ENCODE measurements around the gene ANAPC15.

The ANAPC15 gene

GRCh38 chr11:72067266-72067665 is 45.2 kb downstream of the ANAPC15 start:
- TF ChIP-seq CTCF (IDR thresholded peaks at IDR 0.05; ENCODE audit: control insufficient read depth, insufficient read depth, low read depth, low read length, missing control alignments): no peak
- no peak overlapping the region for H3K4me3 ChIP-seq (ENCODE audit: control insufficient read depth, low read depth, low read length)
- no peak for DNase-seq (ENCODE audit: low read depth)

- no peak overlapping the region for H3K4me3 ChIP-seq (ENCODE audit: control insufficient read depth, low read depth, low read length)
- DNase-seq (ENCODE audit: low read depth): no peak
- TF ChIP-seq CTCF (IDR thresholded peaks at IDR 0.05; ENCODE audit: control insufficient read depth, insufficient read depth, low read depth, low read length, missing control alignments): no peak
These were observed 45.6 kb downstream of the ANAPC15 start for GRCh38 chr11:72066855-72067254.

GRCh38 chr11:72061739-72062396 is 50.6 kb downstream of the ANAPC15 start:
- H3K4me3 ChIP-seq (ENCODE audit: control insufficient read depth, low read depth, low read length): no peak overlapping the region
- no peak for TF ChIP-seq CTCF (IDR thresholded peaks at IDR 0.05; ENCODE audit: control insufficient read depth, insufficient read depth, low read depth, low read length, missing control alignments)
- no peak for DNase-seq (ENCODE audit: low read depth)
